ENCODE measurements around the gene HSDL2.

Gene HSDL2

DNA sequence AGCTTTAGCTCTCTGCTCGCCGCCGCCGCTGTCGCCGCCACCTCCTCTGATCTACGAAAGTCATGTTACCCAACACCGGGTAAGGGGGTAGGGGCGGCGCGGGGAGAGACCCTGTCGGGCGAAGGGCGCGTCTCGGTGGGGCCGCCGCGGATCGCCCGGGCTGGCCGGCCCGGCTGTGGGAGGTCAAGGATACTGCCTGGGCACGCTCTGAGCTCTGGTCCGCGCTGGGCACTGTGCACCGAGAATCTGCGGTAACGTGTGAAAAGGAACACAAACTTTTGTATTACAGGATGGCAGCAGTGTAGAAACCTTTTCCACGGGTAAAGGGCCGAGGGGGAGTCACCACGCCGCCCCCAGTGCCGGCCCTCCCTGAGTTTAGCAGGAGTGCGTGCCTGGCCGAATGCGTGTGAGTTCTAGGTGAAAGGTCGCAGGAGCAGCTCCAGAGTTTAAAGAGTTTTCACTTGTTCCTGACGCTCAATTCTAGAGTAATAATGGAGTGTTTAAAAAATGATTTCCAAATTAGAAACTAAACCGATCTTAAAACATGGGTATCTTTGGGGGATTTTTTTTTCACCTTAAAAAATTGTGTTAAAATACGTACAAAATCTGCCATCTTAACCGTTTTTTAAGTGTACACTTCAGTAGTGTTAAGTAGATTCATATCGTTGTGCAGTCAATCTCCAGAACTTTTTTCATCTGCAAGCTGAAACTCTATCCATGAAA, at the start of gene HSDL2:
Gene HSDL2 (plus strand): TSS at position 7 of the 723 bp plus-strand sequence. CDS start 56 bp downstream, at position 63.
- Histone ChIP-seq H3K9ac (ENCODE audit: low read length in 2 of 2) (peak within 1 kb of the TSS; percentile 86 to 97), H3K36me3 (ENCODE audit: control insufficient read depth in 2 of 2, insufficient read depth in 2 of 2, low read length in 2 of 2) (no peaks in the 10 kb centered on the region), H3K4me3 (ENCODE audit: low read length in 2 of 2) (peak within 1 kb of the TSS; percentile 95 to 97), H3K27me3 (ENCODE audit: control insufficient read depth in 1 of 2, insufficient read depth in 2 of 2, low read length in 2 of 2) (no peaks in the 10 kb centered on the region), H3K4me1 (ENCODE audit: control insufficient read depth, insufficient read depth, low read length) (peaks cover 21% of the 10 kb centered on the region), H3K27ac (ENCODE audit: low read length) (peak within 1 kb of the TSS; percentile 98), H3K9me3 (ENCODE audit: control insufficient read depth in 2 of 2, low read length in 2 of 2) (no peaks in the 10 kb centered on the region)

DNA sequence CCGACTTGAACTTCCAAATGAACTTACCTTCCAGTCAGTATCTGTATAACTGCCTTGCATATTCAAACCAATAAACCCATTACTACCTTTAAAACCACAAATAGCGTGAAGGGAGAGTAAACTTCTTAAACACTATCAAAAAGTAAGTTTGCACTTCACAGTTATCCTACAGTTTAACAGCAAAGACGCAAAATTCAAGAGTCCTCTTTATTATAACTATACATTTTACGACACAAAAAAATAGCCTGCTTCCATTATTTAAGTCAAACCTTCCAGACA, 48.3 kb upstream of the HSDL2 start:
- no peak overlapping the region for H3K4me3 ChIP-seq (ENCODE audit: low read length in 2 of 2)
- H3K9ac ChIP-seq (ENCODE audit: low read length in 2 of 2): no peak overlapping the region
- H3K4me1 ChIP-seq (ENCODE audit: control insufficient read depth, insufficient read depth, low read length): no peaks in the 10 kb centered on the region
- no peaks in the 10 kb centered on the region for H3K36me3 ChIP-seq (ENCODE audit: control insufficient read depth in 2 of 2, insufficient read depth in 2 of 2, low read length in 2 of 2)
- no peaks in the 10 kb centered on the region for H3K9me3 ChIP-seq (ENCODE audit: control insufficient read depth in 2 of 2, low read length in 2 of 2)
- no peak overlapping the region for H3K27ac ChIP-seq (ENCODE audit: low read length)
- no peaks in the 10 kb centered on the region for H3K27me3 ChIP-seq (ENCODE audit: control insufficient read depth in 1 of 2, insufficient read depth in 2 of 2, low read length in 2 of 2)

DNA sequence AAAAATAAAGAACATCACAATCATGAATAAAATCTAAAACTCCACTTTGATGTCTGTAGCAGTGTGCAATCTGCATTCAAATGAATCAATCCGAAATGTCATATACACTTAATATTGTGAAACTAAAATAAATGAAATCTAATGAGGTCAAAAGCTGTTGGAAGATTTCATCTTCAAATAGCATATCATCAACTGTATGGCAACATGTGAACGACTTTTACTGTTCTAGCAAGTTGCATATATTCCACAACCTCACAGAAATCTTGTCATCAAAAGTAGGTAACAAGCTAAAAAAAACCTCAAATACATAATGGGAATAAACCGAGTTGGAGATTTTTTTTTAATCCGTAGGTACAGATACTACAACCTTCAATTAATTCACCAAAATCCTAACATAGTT, 47.7 kb upstream of the HSDL2 start:
- Histone ChIP-seq H3K4me3 (ENCODE audit: low read length in 2 of 2) (peak overlapping the region; percentile 84 to 88), H3K9me3 (ENCODE audit: control insufficient read depth in 2 of 2, low read length in 2 of 2) (no peaks in the 10 kb centered on the region), H3K27me3 (ENCODE audit: control insufficient read depth in 1 of 2, insufficient read depth in 2 of 2, low read length in 2 of 2) (no peaks in the 10 kb centered on the region), H3K4me1 (ENCODE audit: control insufficient read depth, insufficient read depth, low read length) (no peaks in the 10 kb centered on the region), H3K27ac (ENCODE audit: low read length) (peak overlapping the region; percentile 84), H3K36me3 (ENCODE audit: control insufficient read depth in 2 of 2, insufficient read depth in 2 of 2, low read length in 2 of 2) (no peaks in the 10 kb centered on the region), H3K9ac (ENCODE audit: low read length in 2 of 2) (peak overlapping the region; percentile 65 to 80)

DNA sequence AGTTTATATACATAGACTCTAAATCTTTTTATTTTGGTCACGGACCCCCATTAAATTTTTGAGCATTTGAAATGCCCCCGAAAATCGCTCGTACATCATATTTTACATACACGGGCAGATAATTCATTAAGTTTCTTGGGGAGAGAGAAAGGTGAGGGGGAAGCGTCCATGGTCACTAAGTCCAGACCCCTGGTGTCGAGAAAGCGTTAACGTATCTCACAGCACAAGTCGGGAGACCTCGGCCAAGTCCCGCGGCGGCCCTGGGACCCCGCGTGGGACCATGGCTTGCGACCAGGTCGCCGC, 47.3 kb upstream of the HSDL2 start:
- no peaks in the 10 kb centered on the region for H3K9me3 ChIP-seq (ENCODE audit: control insufficient read depth in 2 of 2, low read length in 2 of 2)

DNA sequence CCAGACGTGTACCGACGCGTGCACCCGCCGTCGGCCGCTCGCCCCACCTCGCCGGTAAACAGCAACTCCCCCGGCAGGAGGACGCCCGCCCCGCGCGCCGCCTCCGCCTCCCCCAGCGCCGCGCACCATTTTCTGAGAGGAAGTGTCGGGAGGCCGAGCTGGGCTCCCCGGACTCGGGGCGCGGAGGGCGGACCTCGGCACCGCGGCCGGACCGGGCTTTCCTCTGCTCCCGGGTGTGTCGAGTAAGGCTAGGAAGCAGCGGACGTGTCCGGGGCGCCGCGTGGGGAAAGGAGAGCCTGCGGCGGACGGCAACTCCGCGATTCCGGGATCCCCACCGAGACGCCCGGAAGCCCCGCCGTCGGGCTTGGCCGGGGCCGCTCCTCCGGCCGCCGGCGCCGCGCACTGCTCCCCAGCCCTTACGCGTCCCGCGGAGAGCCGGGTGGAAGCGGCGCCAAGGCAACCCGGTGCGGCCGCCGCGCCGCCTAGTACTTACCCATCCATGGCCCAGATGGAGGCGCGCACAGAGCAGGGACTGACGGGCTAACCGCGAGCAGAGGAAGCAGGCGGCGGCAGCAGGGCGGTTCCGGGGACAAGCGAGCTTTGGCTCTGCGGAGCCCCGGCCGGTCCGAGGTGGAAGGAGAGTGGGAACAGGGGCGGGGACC, 46.8 kb upstream of the HSDL2 start, which contains the start of gene PTBP3:
Gene PTBP3 (minus strand): TSS at position 643 of the 662 bp plus-strand sequence. CDS start 35,754 bp downstream, outside the sequence.
- peak within 1 kb of the TSS; percentile 84 for H3K27ac ChIP-seq (ENCODE audit: low read length)
- H3K9ac ChIP-seq (ENCODE audit: low read length in 2 of 2): peak within 1 kb of the TSS; percentile 79 to 84
- H3K4me3 ChIP-seq (ENCODE audit: low read length in 2 of 2): peak within 1 kb of the TSS; percentile 84 to 88
- H3K9me3 ChIP-seq (ENCODE audit: control insufficient read depth in 2 of 2, low read length in 2 of 2): no peaks in the 10 kb centered on the region
- H3K36me3 ChIP-seq (ENCODE audit: control insufficient read depth in 2 of 2, insufficient read depth in 2 of 2, low read length in 2 of 2): no peaks in the 10 kb centered on the region
- no peaks in the 10 kb centered on the region for H3K4me1 ChIP-seq (ENCODE audit: control insufficient read depth, insufficient read depth, low read length)
- H3K27me3 ChIP-seq (ENCODE audit: control insufficient read depth in 1 of 2, insufficient read depth in 2 of 2, low read length in 2 of 2): no peaks in the 10 kb centered on the region

More for the DNA sequence above, 47.3 kb upstream of the HSDL2 start:
- H3K4me1 ChIP-seq (ENCODE audit: control insufficient read depth, insufficient read depth, low read length): no peaks in the 10 kb centered on the region
- H3K27me3 ChIP-seq (ENCODE audit: control insufficient read depth in 1 of 2, insufficient read depth in 2 of 2, low read length in 2 of 2): no peaks in the 10 kb centered on the region
- peak overlapping the region; percentile 65 to 80 for H3K9ac ChIP-seq (ENCODE audit: low read length in 2 of 2)
- H3K27ac ChIP-seq (ENCODE audit: low read length): peak overlapping the region; percentile 84
- no peaks in the 10 kb centered on the region for H3K36me3 ChIP-seq (ENCODE audit: control insufficient read depth in 2 of 2, insufficient read depth in 2 of 2, low read length in 2 of 2)
- H3K4me3 ChIP-seq (ENCODE audit: low read length in 2 of 2): peak overlapping the region; percentile 84 to 88

DNA sequence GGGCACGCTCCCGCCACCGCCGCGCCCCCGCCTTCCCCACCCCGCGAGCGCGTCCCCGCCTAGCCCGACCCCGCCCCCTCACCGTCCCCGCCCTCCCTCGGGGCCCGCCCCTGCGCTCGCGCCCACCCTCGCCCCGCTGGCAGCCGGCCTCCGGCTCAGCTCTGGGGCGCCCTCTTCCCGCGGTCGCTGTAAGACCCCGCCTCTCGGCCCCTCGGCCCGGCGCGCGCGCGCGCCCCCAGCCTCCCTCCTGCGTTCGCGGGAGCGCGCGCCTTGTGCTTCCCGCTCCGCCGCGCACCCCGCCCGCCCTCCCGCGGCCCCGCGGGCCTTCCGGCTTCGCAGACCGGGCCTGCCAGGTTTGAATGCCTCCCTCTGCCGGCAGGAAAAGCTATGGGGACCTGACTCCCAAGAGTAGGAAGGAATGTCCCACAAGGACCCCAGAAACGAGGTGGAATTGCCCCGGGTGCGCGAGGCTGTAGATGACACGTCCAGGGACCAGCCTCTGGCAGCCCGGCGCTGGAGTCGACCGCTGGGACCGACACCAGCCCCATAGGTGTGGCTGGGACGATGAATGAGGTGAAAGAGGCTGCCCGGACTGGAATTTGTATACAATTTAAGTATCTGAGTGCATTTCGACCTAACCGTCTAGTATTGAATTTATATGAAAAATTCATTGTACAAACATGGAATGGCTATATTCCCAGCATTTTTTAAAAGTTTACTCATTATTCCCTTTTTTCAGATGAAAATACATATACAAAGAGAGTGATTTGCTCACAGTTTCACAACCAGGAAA, 46.1 kb upstream of the HSDL2 start:
- H3K9ac ChIP-seq (ENCODE audit: low read length in 2 of 2): peak overlapping the region; percentile 79 to 84
- no peaks in the 10 kb centered on the region for H3K4me1 ChIP-seq (ENCODE audit: control insufficient read depth, insufficient read depth, low read length)
- H3K27ac ChIP-seq (ENCODE audit: low read length): peak overlapping the region; percentile 60
- no peaks in the 10 kb centered on the region for H3K9me3 ChIP-seq (ENCODE audit: control insufficient read depth in 2 of 2, low read length in 2 of 2)
- peak overlapping the region; percentile 84 to 88 for H3K4me3 ChIP-seq (ENCODE audit: low read length in 2 of 2)
- H3K36me3 ChIP-seq (ENCODE audit: control insufficient read depth in 2 of 2, insufficient read depth in 2 of 2, low read length in 2 of 2): no peaks in the 10 kb centered on the region
- no peaks in the 10 kb centered on the region for H3K27me3 ChIP-seq (ENCODE audit: control insufficient read depth in 1 of 2, insufficient read depth in 2 of 2, low read length in 2 of 2)

DNA sequence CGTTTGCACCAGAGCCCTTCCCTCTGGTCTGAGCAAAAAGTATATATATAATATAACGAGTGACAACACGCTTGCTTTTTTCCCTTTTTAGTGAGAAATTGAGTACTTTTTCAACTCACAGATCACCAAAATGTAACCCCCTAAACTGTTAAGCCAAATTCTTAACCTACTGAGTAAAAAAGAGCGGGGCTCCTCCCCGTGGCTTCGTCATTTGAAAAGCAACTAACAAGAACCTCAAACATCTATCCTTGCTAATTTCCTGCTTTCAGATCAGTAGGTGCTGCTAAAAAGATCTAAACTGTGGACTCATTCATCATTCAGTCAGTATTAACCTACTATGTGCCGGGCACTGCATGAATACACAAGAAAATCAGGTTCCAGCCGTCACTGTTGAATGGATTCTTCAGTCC, 45.5 kb upstream of the HSDL2 start:
- no peaks in the 10 kb centered on the region for H3K4me1 ChIP-seq (ENCODE audit: control insufficient read depth, insufficient read depth, low read length)
- no peaks in the 10 kb centered on the region for H3K9me3 ChIP-seq (ENCODE audit: control insufficient read depth in 2 of 2, low read length in 2 of 2)
- H3K9ac ChIP-seq (ENCODE audit: low read length in 2 of 2): peak overlapping the region; percentile 22 to 79
- H3K4me3 ChIP-seq (ENCODE audit: low read length in 2 of 2): peak overlapping the region; percentile 73 to 76
- no peaks in the 10 kb centered on the region for H3K36me3 ChIP-seq (ENCODE audit: control insufficient read depth in 2 of 2, insufficient read depth in 2 of 2, low read length in 2 of 2)
- peak overlapping the region; percentile 60 for H3K27ac ChIP-seq (ENCODE audit: low read length)
- no peaks in the 10 kb centered on the region for H3K27me3 ChIP-seq (ENCODE audit: control insufficient read depth in 1 of 2, insufficient read depth in 2 of 2, low read length in 2 of 2)

DNA sequence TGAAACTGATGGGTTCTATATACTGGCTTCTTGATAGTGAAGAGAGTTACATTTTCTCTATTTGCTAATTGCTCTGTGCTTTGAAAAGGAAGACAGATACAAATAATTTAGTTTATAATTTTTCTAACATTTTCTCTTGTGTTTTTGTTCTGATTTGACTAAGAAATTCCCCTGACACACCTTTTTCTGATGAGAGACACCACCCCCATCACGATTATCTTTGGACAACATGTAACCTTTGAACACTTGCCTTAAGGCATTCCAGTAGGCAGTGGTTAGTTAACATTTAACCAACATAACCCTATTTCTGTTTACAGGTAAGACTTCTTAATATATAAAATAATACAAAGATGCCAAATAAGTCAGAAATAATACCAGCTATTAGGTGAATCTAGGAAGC, 42.4 kb upstream of the HSDL2 start:
- Histone ChIP-seq H3K27me3 (ENCODE audit: control insufficient read depth in 1 of 2, insufficient read depth in 2 of 2, low read length in 2 of 2) (no peaks in the 10 kb centered on the region), H3K9me3 (ENCODE audit: control insufficient read depth in 2 of 2, low read length in 2 of 2) (no peaks in the 10 kb centered on the region), H3K27ac (ENCODE audit: low read length) (no peak overlapping the region), H3K36me3 (ENCODE audit: control insufficient read depth in 2 of 2, insufficient read depth in 2 of 2, low read length in 2 of 2) (no peaks in the 10 kb centered on the region), H3K4me3 (ENCODE audit: low read length in 2 of 2) (no peak overlapping the region), H3K9ac (ENCODE audit: low read length in 2 of 2) (no peak overlapping the region), H3K4me1 (ENCODE audit: control insufficient read depth, insufficient read depth, low read length) (no peaks in the 10 kb centered on the region)

DNA sequence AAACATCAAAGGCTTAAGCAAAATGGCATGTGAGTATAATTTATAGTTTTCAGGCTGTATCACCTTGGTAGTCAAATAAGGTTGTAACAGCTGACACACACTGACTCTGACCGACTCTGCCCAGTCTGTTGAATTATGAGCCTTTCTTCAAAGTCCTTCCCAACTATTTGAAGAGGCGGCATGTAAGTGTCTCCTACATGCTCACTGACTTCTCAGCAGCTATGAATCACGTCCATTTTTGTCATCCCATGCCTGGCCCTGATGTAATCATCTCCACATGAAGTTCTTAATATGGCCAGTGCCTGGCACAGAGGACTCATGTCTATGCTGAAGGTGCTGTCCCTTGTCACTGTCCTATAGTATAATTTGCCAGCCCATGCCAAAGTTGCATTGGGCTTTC, 41.3 kb upstream of the HSDL2 start:
- Histone ChIP-seq H3K27me3 (ENCODE audit: control insufficient read depth in 1 of 2, insufficient read depth in 2 of 2, low read length in 2 of 2) (no peaks in the 10 kb centered on the region), H3K36me3 (ENCODE audit: control insufficient read depth in 2 of 2, insufficient read depth in 2 of 2, low read length in 2 of 2) (no peaks in the 10 kb centered on the region), H3K27ac (ENCODE audit: low read length) (no peak overlapping the region), H3K4me3 (ENCODE audit: low read length in 2 of 2) (no peak overlapping the region), H3K9me3 (ENCODE audit: control insufficient read depth in 2 of 2, low read length in 2 of 2) (no peaks in the 10 kb centered on the region), H3K4me1 (ENCODE audit: control insufficient read depth, insufficient read depth, low read length) (no peaks in the 10 kb centered on the region), H3K9ac (ENCODE audit: low read length in 2 of 2) (no peak overlapping the region)

DNA sequence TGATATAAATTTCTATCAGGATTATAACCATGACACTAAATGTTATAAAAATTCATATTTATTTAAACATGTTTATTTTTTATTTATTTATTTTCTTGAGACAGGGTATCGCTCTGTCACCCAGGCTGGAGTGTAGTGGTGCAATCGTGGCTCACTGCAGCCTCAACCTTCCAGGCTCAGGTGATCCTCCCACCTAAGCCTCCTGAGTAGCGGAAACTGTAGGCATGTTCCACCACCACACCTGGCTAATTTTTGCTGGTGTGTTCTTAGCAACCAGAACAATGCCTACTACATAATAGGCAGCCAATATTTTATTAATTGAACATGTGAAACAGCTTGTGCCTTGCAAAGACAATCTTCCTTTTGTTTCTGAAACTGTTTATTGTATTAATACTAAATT, 40.0 kb upstream of the HSDL2 start:
- Histone ChIP-seq H3K4me1 (ENCODE audit: control insufficient read depth, insufficient read depth, low read length) (no peaks in the 10 kb centered on the region), H3K27ac (ENCODE audit: low read length) (no peak overlapping the region), H3K4me3 (ENCODE audit: low read length in 2 of 2) (no peak overlapping the region), H3K9ac (ENCODE audit: low read length in 2 of 2) (no peak overlapping the region), H3K36me3 (ENCODE audit: control insufficient read depth in 2 of 2, insufficient read depth in 2 of 2, low read length in 2 of 2) (no peaks in the 10 kb centered on the region), H3K27me3 (ENCODE audit: control insufficient read depth in 1 of 2, insufficient read depth in 2 of 2, low read length in 2 of 2) (no peaks in the 10 kb centered on the region), H3K9me3 (ENCODE audit: control insufficient read depth in 2 of 2, low read length in 2 of 2) (no peaks in the 10 kb centered on the region)

Data from stomach smooth muscle (tissue), 2 donors.